H1 (cell line): Measurements from ENCODE around the gene CAMK2B. TPM values are rescaled to one million over a fixed set of nuclear protein-coding genes. Genes with fewer than 3 reads are reported as not detected.

ENCODE experiments used
- CTCF ChIA-PET: fragments of 300-600 bp; sonication (Branson Sonifier 250); formaldehyde crosslinking; loops from one replicate; lab custom pipeline; 2021; ENCODE audit not compliant: partially characterized antibody; lab: Charles Lee
- POLR2A ChIA-PET: fragments of 300-600 bp; sonication (Branson Sonifier 250); formaldehyde crosslinking; loops from one replicate; lab custom pipeline; 2021; ENCODE audit warnings: inconsistent platforms; ENCODE audit not compliant: partially characterized antibody; lab: Charles Lee
- DNase-seq, 2 experiments: peaks; one replicate each; pipeline versions ENCODE4 v3.0.0 to v3.0.0-alpha.2; 2010 to 2022; ENCODE audit warnings: low spot score in 2 of 2, low read depth in 1 of 2, mixed read lengths in 1 of 2
- FAIRE-seq: peaks from 2 replicates; lab custom pipeline; 2011; peaks lifted over from hg19 to GRCh38; lab: Jason Lieb, UNC
- H2AFZ ChIP-seq: 2 replicates; pipeline ENCODE4 v1.8.1; 2012; ENCODE audit warnings: low read length, inconsistent platforms
- H2AK5ac ChIP-seq: 2 replicates; pipeline ENCODE4 v1.6.1; 2013; ENCODE audit warnings: low read depth, low read length
- H2BK120ac ChIP-seq: replicated peaks from 2 replicates; pipeline ENCODE3; 2013; ENCODE audit warnings: low read depth, low read length, inconsistent platforms
- H2BK12ac ChIP-seq: 2 replicates; pipeline ENCODE4 v1.6.1; 2013; ENCODE audit warnings: low read depth, low read length
- H2BK15ac ChIP-seq: 2 replicates; pipeline ENCODE4 v1.6.1; 2013; ENCODE audit warnings: low read length
- H2BK20ac ChIP-seq: 2 replicates; pipeline ENCODE4 v1.6.1; 2013; ENCODE audit warnings: low read length
- H2BK5ac ChIP-seq: 2 replicates; pipeline ENCODE4 v1.6.1; 2013; ENCODE audit warnings: low read depth, low read length
- H3K14ac ChIP-seq: 2 replicates; pipeline ENCODE4 v1.6.1; 2013; ENCODE audit warnings: inconsistent platforms; ENCODE audit not compliant: insufficient read length
- H3K18ac ChIP-seq: 2 replicates; pipeline ENCODE4 v1.6.1; 2013; ENCODE audit warnings: low read length; ENCODE audit errors: extremely low read depth
- H3K23ac ChIP-seq: 2 replicates; pipeline ENCODE4 v1.6.1; 2013; ENCODE audit warnings: inconsistent platforms; ENCODE audit not compliant: insufficient read length
- H3K23me2 ChIP-seq: 2 replicates; pipeline ENCODE4 v1.6.1; 2013; ENCODE audit warnings: low read depth, low read length
- H3K27ac ChIP-seq: 2 replicates; pipeline ENCODE4 v1.6.1; 2011; ENCODE audit warnings: low read depth, low read length, inconsistent platforms
- H3K27me3 ChIP-seq, 4 experiments: replicated peaks in 1 of 4; 1 replicate in 1 of 4; 2 replicates in 3 of 4; pipeline versions ENCODE4 v1.6.1 to v1.8.1; 2011 to 2013; ENCODE audit warnings: low read length in 3 of 4, mild to moderate bottlenecking in 3 of 4, inconsistent platforms in 2 of 4, mixed read lengths in 2 of 4, moderate library complexity in 1 of 4; ENCODE audit not compliant: control insufficient read depth in 3 of 4, insufficient read depth in 3 of 4; ENCODE audit errors: extremely low read depth in 1 of 4
- H3K36me3 ChIP-seq, 4 experiments: 2 replicates each; pipeline versions ENCODE4 v1.6.1 to v1.8.1; 2011 to 2013; ENCODE audit warnings: mild to moderate bottlenecking in 4 of 4, low read length in 3 of 4, moderate library complexity in 2 of 4, control low read depth in 1 of 4, inconsistent platforms in 1 of 4; ENCODE audit not compliant: insufficient read depth in 4 of 4, control insufficient read depth in 2 of 4
- H3K4ac ChIP-seq: replicated peaks from 2 replicates; pipeline ENCODE3; 2013; ENCODE audit warnings: low read length, low read depth, mixed read lengths, inconsistent platforms; ENCODE audit not compliant: insufficient read length
- H3K4me1 ChIP-seq, 4 experiments: replicated peaks in 1 of 4; 1 replicate in 1 of 4; 2 replicates in 3 of 4; pipeline versions ENCODE4 v1.6.1 to v1.8.1; 2011 to 2013; ENCODE audit warnings: low read length in 3 of 4, inconsistent platforms in 2 of 4, mixed read lengths in 1 of 4; ENCODE audit not compliant: insufficient read depth in 4 of 4, control insufficient read depth in 3 of 4
- H3K4me2 ChIP-seq, 2 experiments: 2 replicates each; pipeline versions ENCODE4 v1.6.1 to v1.8.1; 2011 to 2013; ENCODE audit warnings: low read depth in 2 of 2, low read length in 2 of 2, control low read depth in 1 of 2, inconsistent platforms in 1 of 2, mild to moderate bottlenecking in 1 of 2; ENCODE audit not compliant: insufficient read depth in 1 of 2
- H3K4me3 ChIP-seq, 4 experiments: fragments of 200-600, 300-600 bp in 1 of 4; sonication (generic), shearing (Covaris generic), sonication (Bioruptor Twin) in 1 of 4; 2 replicates each; pipeline versions ENCODE4 v1.5.1 to v1.8.1; 2011 to 2016; ENCODE audit warnings: low read length in 4 of 4, low read depth in 3 of 4, control low read depth in 2 of 4, inconsistent platforms in 2 of 4, mild to moderate bottlenecking in 2 of 4, mixed read lengths in 1 of 4, moderate library complexity in 1 of 4; ENCODE audit not compliant: insufficient read depth in 2 of 4; ENCODE audit errors: extremely low read depth in 1 of 4
- H3K56ac ChIP-seq: replicated peaks from 2 replicates; pipeline ENCODE3; 2013; ENCODE audit warnings: low read depth, mild to moderate bottlenecking, mixed read lengths, low read length, inconsistent platforms; ENCODE audit not compliant: insufficient read length
- H3K79me1 ChIP-seq: 2 replicates; pipeline ENCODE4 v1.6.1; 2013; ENCODE audit warnings: low read depth, low read length, control low read depth
- H3K79me2 ChIP-seq, 2 experiments: 2 replicates each; pipeline versions ENCODE4 v1.6.1 to v1.8.1; 2012 to 2013; ENCODE audit warnings: low read length in 2 of 2, mild to moderate bottlenecking in 2 of 2, inconsistent platforms in 1 of 2; ENCODE audit not compliant: insufficient read depth in 2 of 2, control insufficient read depth in 1 of 2
- H3K9ac ChIP-seq, 4 experiments: replicated peaks in 1 of 4; 1 replicate in 1 of 4; 2 replicates in 3 of 4; pipeline versions ENCODE4 v1.6.1 to v1.8.1; 2011 to 2013; ENCODE audit warnings: low read depth in 3 of 4, low read length in 3 of 4, control low read depth in 2 of 4, mild to moderate bottlenecking in 2 of 4, moderate library complexity in 2 of 4, inconsistent platforms in 1 of 4; ENCODE audit errors: extremely low read depth in 1 of 4
- H3K9me3 ChIP-seq, 2 experiments: 2 replicates each; pipeline versions ENCODE4 v1.6.1 to v1.8.1; 2012 to 2013; ENCODE audit warnings: mild to moderate bottlenecking in 2 of 2, moderate library complexity in 2 of 2, control low read depth in 1 of 2, inconsistent platforms in 1 of 2, low read depth in 1 of 2, low read length in 1 of 2, mixed read lengths in 1 of 2; ENCODE audit not compliant: insufficient read depth in 2 of 2
- H4K20me1 ChIP-seq, 2 experiments: replicated peaks in 1 of 2; 2 replicates each; pipeline versions ENCODE3 to v1.8.1; 2011 to 2013; ENCODE audit warnings: inconsistent platforms in 2 of 2, low read length in 2 of 2, mild to moderate bottlenecking in 1 of 2; ENCODE audit not compliant: insufficient read depth in 2 of 2, control insufficient read depth in 1 of 2
- H4K5ac ChIP-seq: 2 replicates; pipeline ENCODE4 v1.6.1; 2013; ENCODE audit warnings: low read length, low read depth, mixed read lengths, inconsistent platforms; ENCODE audit not compliant: insufficient read length
- H4K8ac ChIP-seq: 2 replicates; pipeline ENCODE4 v1.8.0; 2013; ENCODE audit warnings: mild to moderate bottlenecking, moderate library complexity, low read length, inconsistent platforms; ENCODE audit not compliant: insufficient read depth; ENCODE audit errors: extremely low read depth
- H4K91ac ChIP-seq: replicated peaks from 2 replicates; pipeline ENCODE3; 2013; ENCODE audit warnings: low read length, mixed read lengths, inconsistent platforms; ENCODE audit not compliant: insufficient read length
- BRCA1 ChIP-seq: IDR thresholded peaks from 2 replicates; pipeline ENCODE4 v1.6.1; 2012; ENCODE audit warnings: low read depth, low read length, improper control_type of control experiment
- CREB1 ChIP-seq: IDR thresholded peaks from 2 replicates; pipeline ENCODE4 v1.6.1; 2012; ENCODE audit warnings: inconsistent platforms
- EGR1 ChIP-seq: IDR thresholded peaks from 2 replicates; pipeline ENCODE4 v1.6.1; 2011; ENCODE audit warnings: low read depth, low read length, borderline replicate concordance
- FOSL1 ChIP-seq: IDR thresholded peaks from 2 replicates; pipeline ENCODE4 v1.6.1; 2011; ENCODE audit warnings: mild to moderate bottlenecking, low read depth, low read length, moderate library complexity; ENCODE audit not compliant: insufficient read depth
- GTF2F1 ChIP-seq: IDR thresholded peaks from 2 replicates; pipeline ENCODE4 v1.6.1; 2012; ENCODE audit warnings: low read depth, low read length, improper control_type of control experiment, borderline replicate concordance
- HDAC6 ChIP-seq: IDR thresholded peaks from one replicate; pipeline ENCODE4 v1.7.1; 2012; ENCODE audit warnings: low read depth, mild to moderate bottlenecking, inconsistent platforms, low read length, moderate library complexity
- JUN ChIP-seq: IDR thresholded peaks from 2 replicates; pipeline ENCODE4 v1.6.1; 2011; ENCODE audit warnings: low read depth, mild to moderate bottlenecking, improper control_type of control experiment, low read length
- KDM5A ChIP-seq: fragments of 200-600 bp; IDR thresholded peaks from 2 replicates; pipeline ENCODE4 v1.7.1; 2012; ENCODE audit warnings: mild to moderate bottlenecking, low read length, inconsistent platforms, mixed read lengths
- PHF8 ChIP-seq: fragments of 200-600 bp; sonication (generic); conservative IDR thresholded peaks from 2 replicates; pipeline ENCODE4 v1.7.1; 2012; ENCODE audit warnings: low read depth, mild to moderate bottlenecking, inconsistent platforms, low read length, moderate library complexity
- POLR2A ChIP-seq, 2 experiments: IDR thresholded peaks; 1 replicate in 1 of 2; 2 replicates in 1 of 2; pipeline ENCODE4 v1.6.1; 2011; ENCODE audit warnings: low read depth in 2 of 2, low read length in 2 of 2, mild to moderate bottlenecking in 2 of 2; ENCODE audit errors: control extremely low read depth in 1 of 2
- SP1 ChIP-seq: IDR thresholded peaks from 2 replicates; pipeline ENCODE4 v1.6.1; 2011; ENCODE audit warnings: low read depth, low read length
- SP2 ChIP-seq: IDR thresholded peaks from 2 replicates; pipeline ENCODE4 v1.6.1; 2012; ENCODE audit warnings: mild to moderate bottlenecking, low read length, inconsistent platforms
- SP4 ChIP-seq: IDR thresholded peaks from 2 replicates; pipeline ENCODE4 v1.6.1; 2012; ENCODE audit warnings: low read length, inconsistent platforms
- SUZ12 ChIP-seq: fragments of 200-600 bp; sonication (generic); IDR thresholded peaks from 2 replicates; pipeline ENCODE4 v1.6.1; 2012; ENCODE audit warnings: mild to moderate bottlenecking, inconsistent platforms, low read length, moderate library complexity, mixed read lengths
- TAF1 ChIP-seq: IDR thresholded peaks from 2 replicates; pipeline ENCODE4 v1.6.1; 2011; ENCODE audit warnings: mild to moderate bottlenecking, low read depth, low read length
- TCF12 ChIP-seq: IDR thresholded peaks from 2 replicates; pipeline ENCODE4 v1.6.1; 2011; ENCODE audit warnings: low read depth, mild to moderate bottlenecking, low read length
- TEAD4 ChIP-seq: IDR thresholded peaks from 2 replicates; pipeline ENCODE4 v1.6.1; 2012; ENCODE audit warnings: low read depth, low read length, inconsistent platforms, mixed read lengths
- WGBS, 2 experiments: shearing (Covaris generic) in 1 of 2; methylation state at CpG; one replicate each; pipeline versions ENCODE4 v1.1.6 to v1.1.7; 2013 to 2015; ENCODE audit warnings: low lambda C conversion rate in 2 of 2, mixed read lengths in 2 of 2, inconsistent platforms in 1 of 2, low coverage in 1 of 2, missing lambda C conversion rate in 1 of 2; ENCODE audit not compliant: insufficient replicate concordance in 2 of 2, insufficient coverage in 1 of 2, insufficient read length in 1 of 2; ENCODE audit errors: extremely low coverage in 1 of 2, missing lambda C conversion rate in 1 of 2; 5-methylcytosine and 5-hydroxymethylcytosine counted together
- polyA plus RNA-seq, 7 experiments: library from polyadenylated mRNA; depleted of rRNA in 3 of 7; stranded (reverse) in 5 of 7; unstranded in 2 of 7; fragments of >200 nt in 5 of 7; fragments of 200-250 nt in 2 of 7; gene quantifications; 1 replicate in 5 of 7; 2 replicates in 1 of 7; 4 replicates in 1 of 7; pipeline versions ENCODE4 v1.2.1 to v1.2.3, GENCODE V29; 2011 to 2013; ENCODE audit warnings: missing spikeins in 2 of 7, mixed read lengths in 2 of 7
- total RNA-seq: library from RNA; stranded (reverse); fragmentation: NEBNext Ultra II Directional; extraction: Animal tissue kit (Norgen Biotek cat#: 25700); gene quantifications from 2 replicates; pipeline ENCODE4 v1.2.1, GENCODE V29; 2021

CAMK2B gene
- total and polyA plus RNA-seq, 2 of the 8 experiments (the other 6 are each of a cell fraction or from before 2014, with no cell fraction given), result 0.05 to 0.15 TPM

GRCh38 chr7:44226396-44226753, 99.0 kb downstream of the CAMK2B start:
- WGBS, 2 experiments, result 80% methylated on average over 17 of the region's 17 CpGs; no CpG with 5 or more reads in 1 of the 2 experiments
- CTCF ChIA-PET, result interaction anchor here (1.4 to 4.8 kb wide), 4 partner anchors 10 to 30 kb away, joined by 3 to 35 read pairs (median 4); no protein-coding TSS in a partner anchor
- TF ChIP-seq SP4, result no peak
- no peak for TF ChIP-seq EGR1
- TF ChIP-seq TAF1, result no peak
- TF ChIP-seq FOSL1, result no peak
- no peak for TF ChIP-seq PHF8
- no peak for TF ChIP-seq TCF12
- TF ChIP-seq BRCA1, result no peak
- no peak for TF ChIP-seq SUZ12
- no peak for TF ChIP-seq TEAD4
- TF ChIP-seq CREB1, result no peak
- no peak for TF ChIP-seq GTF2F1
- no peak for TF ChIP-seq JUN
- TF ChIP-seq POLR2A (IDR thresholded peaks at IDR 0.05; ENCODE audit: control extremely low read depth in 1 of 2, low read depth in 2 of 2, low read length in 2 of 2), result no peak
- TF ChIP-seq KDM5A, result no peak
- no peak for TF ChIP-seq HDAC6
- TF ChIP-seq SP2, result no peak
- TF ChIP-seq SP1, result no peak

More at GRCh38 chr7:44226396-44226753, 99.0 kb downstream of the CAMK2B start:
- H2AFZ ChIP-seq, result no peak overlapping the region
- no peaks in the 10 kb centered on the region for H3K27me3 ChIP-seq
- H2BK15ac ChIP-seq, result no peak overlapping the region
- no peaks in the 10 kb centered on the region for H3K9me3 ChIP-seq
- no peak overlapping the region for H3K14ac ChIP-seq
- H4K8ac ChIP-seq, result no peak overlapping the region
- no peaks in the 10 kb centered on the region for H4K20me1 ChIP-seq
- H3K23me2 ChIP-seq, result no peaks in the 10 kb centered on the region; the same call in 1 of the 2 replicates
- H4K5ac ChIP-seq, result no peak overlapping the region
- H3K4ac ChIP-seq, result no peak overlapping the region
- no peak overlapping the region for H3K23ac ChIP-seq
- H3K79me2 ChIP-seq, result no peaks in the 10 kb centered on the region
- H2BK120ac ChIP-seq, result no peak overlapping the region
- FAIRE-seq (no peak), DNase-seq (no peak)
- no peaks in the 10 kb centered on the region for H3K36me3 ChIP-seq
- no peak overlapping the region for H4K91ac ChIP-seq
- H2BK20ac ChIP-seq, result no peak overlapping the region
- peaks cover 0 to 15% (median 1%) of the 10 kb centered on the region in 4 experiments; a peak in 3 of 7 replicates for H3K4me1 ChIP-seq
- H3K4me3 ChIP-seq, result no peak overlapping the region
- H3K56ac ChIP-seq, result no peak overlapping the region
- H3K18ac ChIP-seq, result no peak overlapping the region
- H3K79me1 ChIP-seq, result no peaks in the 10 kb centered on the region
- H2BK12ac ChIP-seq, result no peak overlapping the region
- POLR2A ChIA-PET, result interaction anchor here (0.6 to 1.3 kb wide), 2 partner anchors 17 to 683 kb away, joined by 3 read pairs; no protein-coding TSS in a partner anchor
- no peak overlapping the region for H3K27ac ChIP-seq
- H3K9ac ChIP-seq, result no peak overlapping the region
- H3K4me2 ChIP-seq, result no peak overlapping the region
- no peak overlapping the region for H2AK5ac ChIP-seq
- no peak overlapping the region for H2BK5ac ChIP-seq
